Measurements from ENCODE around the gene MOB3B.

The MOB3B gene

DNA sequence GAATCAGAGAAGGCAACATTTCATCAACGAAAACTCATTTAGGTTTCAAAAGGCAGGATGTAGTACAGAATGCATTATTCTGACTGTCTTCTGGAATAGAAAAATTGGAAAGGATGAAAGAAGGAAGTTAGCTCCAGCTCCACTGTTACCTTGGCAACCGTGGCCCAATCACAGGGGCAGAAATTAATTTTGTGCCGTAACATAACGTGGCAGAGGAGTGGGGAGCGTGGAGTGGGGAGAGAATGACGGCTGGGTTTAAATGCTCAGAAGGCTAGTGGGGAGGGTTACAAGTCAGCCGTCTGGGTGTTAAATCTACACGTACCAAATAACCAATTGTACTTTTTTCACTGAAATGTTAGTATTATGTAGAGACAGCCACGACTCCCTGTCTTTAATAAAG is 200.3 kb downstream of the MOB3B start:
- Histone ChIP-seq H3K79me1 (ENCODE audit: low read depth, low read length) (peaks cover 3% of the 10 kb centered on the region), H3K4ac (ENCODE audit: low read length) (no peak overlapping the region), H4K8ac (ENCODE audit: low read depth, low read length) (no peak overlapping the region), H3K14ac (ENCODE audit: low read length) (no peak overlapping the region), H3K18ac (ENCODE audit: low read length) (no peak overlapping the region), H2BK5ac (ENCODE audit: low read length) (no peak overlapping the region), H2BK12ac (ENCODE audit: low read length) (no peak overlapping the region), H3K4me2 (ENCODE audit: insufficient read depth, low read length, poor library complexity, severe bottlenecking) (no peak overlapping the region), H3K27ac (replicated peaks; ENCODE audit: low read length) (no peak overlapping the region), H3K36me3 (replicated peaks in 1 of 2; ENCODE audit: control insufficient read depth in 2 of 2, insufficient read depth in 2 of 2, low read length in 2 of 2) (peaks cover 12 to 58% of the 10 kb centered on the region in 2 donors), H3K23ac (ENCODE audit: low read depth, low read length, poor library complexity) (no peak overlapping the region), H3K4me3 (ENCODE audit: low read length in 2 of 2) (no peak overlapping the region), H2BK120ac (ENCODE audit: low read depth, low read length) (no peak overlapping the region), H2AK5ac (ENCODE audit: low read depth, low read length) (no peak overlapping the region), H2BK15ac (ENCODE audit: low read length) (no peak overlapping the region), H2AFZ (ENCODE audit: low read length) (no peak overlapping the region), H3K27me3 (ENCODE audit: control insufficient read depth in 3 of 3, insufficient read depth in 3 of 3, low read depth in 1 of 3, low read length in 3 of 3) (no peaks in the 10 kb centered on the region), H3K4me1 (ENCODE audit: control insufficient read depth in 2 of 2, insufficient read depth in 1 of 2, low read depth in 1 of 2, low read length in 2 of 2) (peaks cover 3 to 5% of the 10 kb centered on the region in 2 donors), H4K91ac (ENCODE audit: low read depth, low read length, poor library complexity) (no peak overlapping the region), H3K9ac (ENCODE audit: low read depth, low read length, poor library complexity) (no peak overlapping the region), H3K9me3 (replicated peaks in 1 of 2; ENCODE audit: control insufficient read depth in 2 of 2, insufficient read depth in 1 of 2, low read depth in 1 of 2, low read length in 2 of 2) (peaks cover 11 to 28% of the 10 kb centered on the region in 2 donors)
- WGBS, 2 donors (ENCODE audit: extremely low coverage in 2 of 2, insufficient read length in 2 of 2, insufficient replicate concordance in 1 of 2), result no CpG with 5 or more reads among the region's 9 CpGs
- no peak for DNase-seq (ENCODE audit: low spot score)

DNA sequence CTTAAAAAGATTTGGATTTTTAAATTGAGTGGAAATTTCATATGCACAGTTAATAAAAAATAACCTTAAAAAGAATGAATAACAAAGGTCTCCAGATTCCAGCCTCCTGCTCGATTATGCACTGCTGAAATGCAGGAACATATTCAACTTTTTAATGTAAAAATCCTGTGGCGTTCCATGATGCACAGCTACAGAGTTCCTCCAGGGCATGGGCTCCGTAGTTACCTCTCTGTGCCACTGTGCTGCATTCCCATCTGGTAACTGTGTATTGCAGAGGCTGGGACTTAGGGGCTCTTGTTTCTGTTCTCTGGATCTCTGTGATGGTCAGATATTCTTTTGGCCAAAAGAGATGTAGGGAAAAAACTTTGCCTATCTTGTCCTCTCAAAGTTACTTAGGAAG is 201.1 kb downstream of the MOB3B start:
- Histone ChIP-seq H3K79me1 (ENCODE audit: low read depth, low read length) (peaks cover 3% of the 10 kb centered on the region), H3K4me3 (ENCODE audit: low read length in 2 of 2) (no peak overlapping the region), H2BK120ac (ENCODE audit: low read depth, low read length) (no peak overlapping the region), H3K36me3 (replicated peaks in 1 of 2; ENCODE audit: control insufficient read depth in 2 of 2, insufficient read depth in 2 of 2, low read length in 2 of 2) (peaks cover 15 to 58% of the 10 kb centered on the region in 2 donors), H3K4ac (ENCODE audit: low read length) (no peak overlapping the region), H2BK5ac (ENCODE audit: low read length) (no peak overlapping the region), H3K27me3 (ENCODE audit: control insufficient read depth in 3 of 3, insufficient read depth in 3 of 3, low read depth in 1 of 3, low read length in 3 of 3) (no peaks in the 10 kb centered on the region), H2BK15ac (ENCODE audit: low read length) (no peak overlapping the region), H2AFZ (ENCODE audit: low read length) (no peak overlapping the region), H3K4me1 (ENCODE audit: control insufficient read depth in 2 of 2, insufficient read depth in 1 of 2, low read depth in 1 of 2, low read length in 2 of 2) (peaks cover 0 to 2% of the 10 kb centered on the region in 2 donors), H3K4me2 (ENCODE audit: insufficient read depth, low read length, poor library complexity, severe bottlenecking) (no peak overlapping the region), H3K18ac (ENCODE audit: low read length) (no peak overlapping the region), H3K9ac (ENCODE audit: low read depth, low read length, poor library complexity) (no peak overlapping the region), H3K23ac (ENCODE audit: low read depth, low read length, poor library complexity) (no peak overlapping the region), H3K14ac (ENCODE audit: low read length) (no peak overlapping the region), H3K27ac (replicated peaks; ENCODE audit: low read length) (no peak overlapping the region), H3K9me3 (replicated peaks in 1 of 2; ENCODE audit: control insufficient read depth in 2 of 2, insufficient read depth in 1 of 2, low read depth in 1 of 2, low read length in 2 of 2) (peaks cover 11 to 33% of the 10 kb centered on the region in 2 donors), H4K91ac (ENCODE audit: low read depth, low read length, poor library complexity) (no peak overlapping the region), H2BK12ac (ENCODE audit: low read length) (no peak overlapping the region), H4K8ac (ENCODE audit: low read depth, low read length) (no peak overlapping the region), H2AK5ac (ENCODE audit: low read depth, low read length) (no peak overlapping the region)
- WGBS, 2 donors (ENCODE audit: extremely low coverage in 2 of 2, insufficient read length in 2 of 2, insufficient replicate concordance in 1 of 2), result no CpG with 5 or more reads among the region's 3 CpGs
- DNase-seq (ENCODE audit: low spot score), result no peak

DNA sequence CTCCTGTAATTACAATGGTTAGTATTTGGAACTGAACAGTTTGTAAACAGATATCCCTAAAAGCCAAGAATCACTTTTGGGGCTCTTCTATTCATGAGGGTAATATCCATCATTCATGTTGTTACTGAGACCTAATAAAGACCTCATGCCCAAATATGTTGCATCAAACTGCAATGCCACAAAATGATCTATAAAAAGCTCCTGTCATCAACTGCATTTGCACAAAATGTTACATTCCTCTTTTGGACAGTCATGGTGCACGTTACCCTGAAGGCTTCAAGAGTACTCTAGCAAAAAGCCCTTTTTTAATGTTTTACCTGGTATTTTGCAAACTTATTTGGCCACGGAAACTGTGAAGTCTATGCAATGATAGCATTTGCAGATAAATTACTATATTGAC is 218.4 kb downstream of the MOB3B start:
- Histone ChIP-seq H3K9me3 (replicated peaks in 1 of 2; ENCODE audit: control insufficient read depth in 2 of 2, insufficient read depth in 1 of 2, low read depth in 1 of 2, low read length in 2 of 2) (no peaks in the 10 kb centered on the region), H3K79me1 (ENCODE audit: low read depth, low read length) (no peaks in the 10 kb centered on the region), H2BK120ac (ENCODE audit: low read depth, low read length) (no peak overlapping the region), H2BK12ac (ENCODE audit: low read length) (no peak overlapping the region), H3K27me3 (ENCODE audit: control insufficient read depth in 3 of 3, insufficient read depth in 3 of 3, low read depth in 1 of 3, low read length in 3 of 3) (no peaks in the 10 kb centered on the region), H2BK15ac (ENCODE audit: low read length) (no peak overlapping the region), H2AK5ac (ENCODE audit: low read depth, low read length) (no peak overlapping the region), H3K14ac (ENCODE audit: low read length) (no peak overlapping the region), H4K8ac (ENCODE audit: low read depth, low read length) (no peak overlapping the region), H3K18ac (ENCODE audit: low read length) (no peak overlapping the region), H3K23ac (ENCODE audit: low read depth, low read length, poor library complexity) (no peak overlapping the region), H3K9ac (ENCODE audit: low read depth, low read length, poor library complexity) (no peak overlapping the region), H2AFZ (ENCODE audit: low read length) (no peak overlapping the region), H3K4ac (ENCODE audit: low read length) (no peak overlapping the region), H4K91ac (ENCODE audit: low read depth, low read length, poor library complexity) (no peak overlapping the region), H3K4me1 (ENCODE audit: control insufficient read depth in 2 of 2, insufficient read depth in 1 of 2, low read depth in 1 of 2, low read length in 2 of 2) (peaks cover 0 to 9% of the 10 kb centered on the region in 2 donors), H2BK5ac (ENCODE audit: low read length) (no peak overlapping the region), H3K4me2 (ENCODE audit: insufficient read depth, low read length, poor library complexity, severe bottlenecking) (no peak overlapping the region), H3K27ac (replicated peaks; ENCODE audit: low read length) (no peak overlapping the region), H3K36me3 (replicated peaks in 1 of 2; ENCODE audit: control insufficient read depth in 2 of 2, insufficient read depth in 2 of 2, low read length in 2 of 2) (no peaks in the 10 kb centered on the region), H3K4me3 (ENCODE audit: low read length in 2 of 2) (no peak overlapping the region)
- WGBS, 2 donors (ENCODE audit: extremely low coverage in 2 of 2, insufficient read length in 2 of 2, insufficient replicate concordance in 1 of 2), result no CpG with 5 or more reads among the region's 2 CpGs
- no peak for DNase-seq (ENCODE audit: low spot score)

DNA sequence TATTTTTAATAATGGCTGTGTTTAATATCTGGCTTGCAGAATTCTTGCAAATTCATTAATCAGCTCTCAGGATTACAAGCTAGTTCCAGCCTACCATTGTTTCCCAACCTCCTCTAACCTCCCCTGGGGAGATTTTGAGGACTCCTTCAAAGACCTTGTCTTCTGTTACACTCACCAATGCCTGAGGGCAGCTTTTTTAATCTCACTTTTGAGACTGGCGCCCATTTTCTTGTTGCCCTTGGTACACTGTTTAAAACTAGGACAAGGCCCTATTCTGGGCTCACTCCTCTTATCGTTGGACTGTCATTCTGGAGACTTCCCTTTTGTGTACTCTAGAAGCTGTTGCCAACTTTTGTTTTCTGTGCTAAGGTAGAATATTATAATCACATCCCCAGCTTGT is 219.0 kb downstream of the MOB3B start:
- no CpG with 5 or more reads among the region's 2 CpGs for WGBS, 2 donors (ENCODE audit: extremely low coverage in 2 of 2, insufficient read length in 2 of 2, insufficient replicate concordance in 1 of 2)
- H3K27me3 ChIP-seq (ENCODE audit: control insufficient read depth in 3 of 3, insufficient read depth in 3 of 3, low read depth in 1 of 3, low read length in 3 of 3), result no peaks in the 10 kb centered on the region
- H3K23ac ChIP-seq (ENCODE audit: low read depth, low read length, poor library complexity), result no peak overlapping the region
- H3K4ac ChIP-seq (ENCODE audit: low read length), result no peak overlapping the region
- H2AFZ ChIP-seq (ENCODE audit: low read length), result no peak overlapping the region
- no peak overlapping the region for H2BK5ac ChIP-seq (ENCODE audit: low read length)
- no peak overlapping the region for H2BK120ac ChIP-seq (ENCODE audit: low read depth, low read length)
- no peaks in the 10 kb centered on the region for H3K9me3 ChIP-seq (replicated peaks in 1 of 2; ENCODE audit: control insufficient read depth in 2 of 2, insufficient read depth in 1 of 2, low read depth in 1 of 2, low read length in 2 of 2)
- no peak overlapping the region for H3K14ac ChIP-seq (ENCODE audit: low read length)
- DNase-seq (ENCODE audit: low spot score), result no peak
- no peak overlapping the region for H2AK5ac ChIP-seq (ENCODE audit: low read depth, low read length)
- no peak overlapping the region for H3K9ac ChIP-seq (ENCODE audit: low read depth, low read length, poor library complexity)
- H3K4me2 ChIP-seq (ENCODE audit: insufficient read depth, low read length, poor library complexity, severe bottlenecking), result no peak overlapping the region
- no peak overlapping the region for H2BK15ac ChIP-seq (ENCODE audit: low read length)
- H3K27ac ChIP-seq (replicated peaks; ENCODE audit: low read length), result no peak overlapping the region
- no peaks in the 10 kb centered on the region for H3K36me3 ChIP-seq (replicated peaks in 1 of 2; ENCODE audit: control insufficient read depth in 2 of 2, insufficient read depth in 2 of 2, low read length in 2 of 2)
- no peak overlapping the region for H2BK12ac ChIP-seq (ENCODE audit: low read length)
- no peak overlapping the region for H4K91ac ChIP-seq (ENCODE audit: low read depth, low read length, poor library complexity)
- no peak overlapping the region for H3K18ac ChIP-seq (ENCODE audit: low read length)
- no peak overlapping the region for H4K8ac ChIP-seq (ENCODE audit: low read depth, low read length)
- H3K4me3 ChIP-seq (ENCODE audit: low read length in 2 of 2), result no peak overlapping the region
- no peaks in the 10 kb centered on the region for H3K79me1 ChIP-seq (ENCODE audit: low read depth, low read length)
- H3K4me1 ChIP-seq (ENCODE audit: control insufficient read depth in 2 of 2, insufficient read depth in 1 of 2, low read depth in 1 of 2, low read length in 2 of 2), result peaks cover 0 to 9% of the 10 kb centered on the region in 2 donors
